ENCODE results near the gene STK25.
"Not testable (repeated sequence)": the region's sequence is repeated elsewhere in the genome, so short reads cannot be mapped to it uniquely, and the experiment has no call there.

The STK25 gene

DNA sequence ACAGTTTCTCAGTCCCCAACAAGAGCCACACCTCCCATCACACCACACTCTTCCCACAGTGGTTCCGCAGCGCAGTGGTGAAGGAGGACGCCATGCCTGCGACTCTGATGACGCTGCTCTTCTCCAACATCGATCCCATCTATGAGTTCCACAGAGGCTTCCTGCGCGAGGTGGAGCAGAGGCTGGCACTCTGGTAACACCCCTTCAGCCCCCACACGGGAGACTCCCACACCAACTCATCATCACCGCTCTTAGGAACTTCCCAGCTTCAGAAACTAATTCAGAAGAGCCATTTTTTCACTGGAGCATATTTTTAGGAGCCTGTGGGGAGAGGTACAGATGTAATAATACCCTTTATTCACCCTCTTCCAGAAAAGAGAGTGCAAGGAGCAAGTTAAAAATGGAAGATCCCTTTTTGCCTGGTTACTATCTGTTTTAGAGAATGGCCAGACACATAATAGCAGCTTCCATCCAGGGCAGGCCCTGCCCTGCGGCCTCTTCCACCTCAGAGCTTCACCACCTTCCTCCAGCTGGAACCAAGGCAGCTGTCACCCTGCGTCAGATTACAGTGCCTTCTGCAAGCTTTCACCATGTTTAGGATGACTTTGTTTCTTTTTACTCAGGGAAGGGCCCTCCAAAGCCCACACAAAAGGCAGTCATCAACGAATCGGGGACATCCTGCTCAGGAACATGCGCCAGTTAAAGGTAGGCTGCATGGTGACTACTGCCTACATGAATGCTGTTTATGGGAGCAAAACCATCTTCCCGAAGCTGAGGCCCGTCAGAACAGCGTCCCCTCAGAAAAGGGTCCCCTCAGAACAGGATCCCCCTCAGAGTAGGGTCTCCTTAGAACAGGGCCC, 44.9 kb downstream of the STK25 start:
- DNase-seq (ENCODE audit: low read depth in 2 of 2), result no peak

DNA sequence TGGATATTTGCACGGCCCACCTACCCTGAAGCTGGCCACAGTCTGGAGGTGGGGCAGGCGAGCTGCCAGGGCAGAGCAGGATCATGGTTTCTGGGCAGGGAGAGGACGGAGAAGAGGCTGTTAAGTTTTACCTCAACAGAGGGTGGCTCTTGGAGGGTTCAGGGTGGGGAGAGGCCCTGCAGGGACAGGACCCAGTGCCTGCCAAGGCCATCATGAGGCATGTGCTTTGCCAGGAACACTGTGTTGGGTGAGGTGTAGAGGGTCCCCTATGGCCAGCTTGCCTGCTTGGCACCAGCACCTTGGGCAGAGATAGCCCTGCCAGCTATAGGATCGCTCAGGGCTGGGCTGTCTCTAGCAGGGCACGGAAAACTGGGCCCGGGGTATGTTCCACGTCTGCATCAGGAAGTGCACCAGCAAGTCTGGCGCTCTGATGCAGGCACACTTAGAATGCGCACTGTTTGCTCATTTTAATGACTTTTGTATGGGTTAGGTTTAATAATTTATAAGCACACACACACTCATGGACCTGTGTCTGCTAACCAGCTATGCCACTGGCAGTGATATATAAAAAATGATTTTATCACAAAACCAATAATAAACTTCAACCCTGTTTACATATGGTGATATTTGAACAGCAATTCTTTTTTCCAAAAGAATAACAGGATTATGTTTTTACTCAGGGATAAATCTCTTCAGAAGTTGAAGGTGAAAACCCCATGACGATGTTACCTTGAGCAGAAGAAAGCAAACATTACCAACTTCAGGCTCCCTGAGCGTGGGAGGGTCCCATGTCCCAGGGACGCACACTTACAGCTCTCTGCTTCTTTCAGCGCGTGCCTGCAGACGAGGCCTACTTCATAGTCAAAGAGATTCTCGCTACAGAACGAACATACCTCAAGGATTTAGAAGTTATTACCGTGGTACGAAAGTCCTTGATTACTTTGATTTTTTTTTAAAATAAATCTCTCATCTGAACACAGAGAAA, 46.4 kb downstream of the STK25 start:
- no peak for DNase-seq (ENCODE audit: low read depth in 2 of 2)

DNA sequence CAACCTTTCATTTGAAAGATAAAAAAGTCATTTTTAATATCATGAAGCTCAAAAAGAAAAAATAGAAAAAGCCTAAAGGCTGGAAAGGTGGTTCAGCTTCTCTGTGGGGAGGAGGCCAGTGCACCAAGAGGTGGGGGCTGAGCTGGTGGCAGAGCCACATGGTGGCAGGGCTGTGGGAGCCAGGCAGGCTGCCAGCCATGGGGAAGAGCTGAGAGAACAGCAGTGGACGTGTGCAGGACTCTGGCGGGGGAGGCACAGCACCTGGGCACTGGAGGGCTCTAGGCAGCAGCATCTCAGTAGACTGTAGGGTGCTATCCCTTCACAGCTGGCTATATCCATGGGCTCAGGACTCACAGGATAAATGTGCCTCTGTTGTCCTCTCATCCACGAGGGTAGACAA, 47.8 kb downstream of the STK25 start:
- no peak for DNase-seq (ENCODE audit: low read depth in 2 of 2)

DNA sequence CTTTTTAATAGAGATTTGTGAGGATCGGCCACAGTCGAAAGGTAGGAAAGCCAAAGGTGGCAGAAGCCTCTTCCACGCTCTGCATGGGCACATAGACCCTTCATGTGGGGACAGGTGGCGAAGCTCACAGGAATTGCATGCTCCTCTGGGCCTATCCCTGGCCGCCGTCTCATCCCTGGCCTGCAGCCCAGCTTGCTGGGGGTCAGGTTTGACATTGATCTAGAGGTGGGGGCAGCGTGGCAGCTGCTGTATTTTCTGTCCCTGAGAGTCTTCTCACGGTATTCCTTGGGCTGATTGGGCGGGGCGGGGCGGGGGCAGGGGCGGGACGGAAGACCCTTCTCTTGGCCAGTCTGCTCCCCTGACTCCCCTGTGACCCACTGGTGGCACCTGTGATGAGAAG, 48.9 kb downstream of the STK25 start:
- DNase-seq (ENCODE audit: low read depth in 2 of 2), result no peak

DNA sequence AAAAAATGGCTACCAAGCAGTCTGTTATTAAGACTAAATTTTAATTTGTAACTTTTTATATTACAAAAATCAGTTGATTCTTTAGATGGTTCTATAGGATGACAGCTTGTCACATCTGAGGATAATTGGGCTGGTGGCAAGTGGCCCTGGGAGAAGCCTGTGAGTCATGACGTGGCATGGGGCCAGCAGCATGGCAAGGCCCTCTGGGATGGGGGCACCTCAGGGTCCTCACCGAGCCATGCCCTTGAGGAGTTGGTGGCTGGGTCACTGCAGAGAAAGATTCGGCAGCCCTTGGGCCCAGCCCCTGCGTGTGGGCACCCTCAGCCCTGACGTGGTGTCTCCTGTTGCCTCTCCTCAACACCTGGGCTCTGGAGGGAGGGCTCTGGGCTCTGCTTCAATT, 49.7 kb downstream of the STK25 start:
- DNase-seq (ENCODE audit: low read depth in 2 of 2), result no peak

DNA sequence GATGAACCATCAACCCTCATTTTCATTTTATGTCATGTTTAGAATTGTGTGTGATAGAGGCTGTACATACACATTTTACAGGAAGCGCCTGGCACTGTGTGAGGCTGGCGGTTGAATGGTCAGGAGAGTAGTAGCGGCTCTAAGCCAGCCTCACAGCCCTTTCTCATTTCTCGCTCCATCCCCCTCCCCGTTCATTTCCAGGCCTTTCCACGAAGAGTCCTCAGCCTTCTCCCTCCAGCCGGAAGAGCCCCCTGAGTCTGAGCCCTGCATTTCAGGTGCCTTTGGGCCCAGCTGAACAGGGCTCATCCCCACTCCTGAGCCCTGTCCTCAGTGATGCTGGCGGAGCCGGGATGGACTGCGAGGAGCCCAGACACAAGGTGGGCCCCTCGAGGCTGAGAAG, 51.8 kb downstream of the STK25 start:
- DNase-seq (ENCODE audit: low read depth in 2 of 2), result no peak

DNA sequence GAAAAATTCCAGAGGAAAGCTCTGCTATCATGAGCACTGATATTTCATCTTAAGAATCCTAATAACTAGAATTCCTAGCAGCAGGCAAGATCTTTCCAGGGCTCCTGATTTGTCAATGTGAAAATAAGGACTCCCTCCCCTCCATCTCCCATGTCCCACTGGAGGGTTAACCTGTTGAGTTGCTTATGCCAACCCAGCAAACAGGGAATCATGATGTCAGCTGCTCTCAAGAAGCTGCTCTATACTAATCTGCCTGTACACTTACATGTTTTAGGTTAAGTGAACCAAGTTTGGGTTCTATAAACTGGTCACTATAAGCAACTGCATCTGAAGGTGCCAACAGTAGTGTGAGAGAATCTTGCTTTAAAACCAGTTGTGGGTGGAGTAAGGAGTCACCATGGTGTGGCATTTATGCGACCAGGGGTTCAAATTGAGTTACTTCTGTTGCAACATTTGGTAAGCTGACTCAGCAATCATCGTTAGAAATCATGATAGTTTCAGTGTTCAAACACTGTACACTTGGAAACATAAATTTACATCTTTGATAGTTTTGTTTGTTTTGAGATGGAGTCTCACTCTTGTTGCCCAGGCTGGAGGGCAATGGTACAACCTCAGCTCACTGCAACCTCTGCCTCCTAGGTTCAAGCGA, 53.4 kb downstream of the STK25 start:
- no peak for DNase-seq (ENCODE audit: low read depth in 2 of 2)

DNA sequence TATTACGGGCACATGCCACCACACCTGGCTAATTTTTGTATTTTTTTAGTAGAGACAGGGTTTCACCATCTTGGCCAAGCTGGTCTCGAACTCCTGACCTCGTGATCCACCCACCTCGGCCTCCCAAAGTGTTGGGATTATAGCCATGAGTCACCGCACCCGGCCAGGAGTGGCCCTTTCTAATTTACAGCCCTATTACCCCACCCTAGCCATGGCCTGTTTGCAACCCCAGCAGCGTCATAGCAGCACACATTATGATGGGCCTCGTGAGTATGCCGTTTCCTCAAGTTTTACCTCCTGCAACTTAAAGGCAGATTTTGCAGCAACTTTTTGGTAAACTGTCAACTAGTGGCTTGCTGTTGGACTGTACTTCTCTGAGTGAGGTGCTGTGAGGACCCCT, 54.5 kb downstream of the STK25 start:
- not testable (repeated sequence) for DNase-seq (ENCODE audit: low read depth in 2 of 2)

DNA sequence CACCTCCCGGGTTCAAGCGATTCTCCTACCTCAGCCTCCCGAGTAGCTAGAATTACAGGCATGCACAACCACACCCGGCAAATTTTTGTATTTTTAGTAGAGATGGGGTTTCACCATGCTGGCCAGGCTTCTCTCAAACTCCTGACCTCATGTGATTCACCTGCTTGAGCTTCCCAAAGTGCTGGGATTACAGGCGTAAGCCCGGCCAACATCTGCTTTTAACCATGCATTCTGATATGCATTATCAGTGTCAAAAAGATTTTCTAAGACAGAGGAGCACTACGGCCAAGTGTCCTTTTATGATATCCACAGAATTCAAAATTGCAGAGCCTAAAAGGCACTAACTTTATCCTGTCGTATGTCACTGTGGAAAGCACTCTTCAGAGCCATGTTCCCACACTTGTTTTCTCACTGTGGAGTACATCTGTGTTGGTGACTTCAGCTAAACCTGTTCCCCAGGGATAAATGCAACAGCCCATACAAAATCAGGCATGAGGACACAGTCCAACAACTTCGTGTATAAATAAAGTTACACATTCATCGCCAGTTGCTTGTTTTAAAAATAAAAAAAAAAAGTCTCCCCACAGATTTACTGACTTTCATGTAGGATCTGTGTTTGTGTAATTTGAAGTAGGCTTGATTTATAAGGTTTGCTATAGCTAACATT, 56.4 kb downstream of the STK25 start:
- DNase-seq (ENCODE audit: low read depth in 2 of 2), result no peak

DNA sequence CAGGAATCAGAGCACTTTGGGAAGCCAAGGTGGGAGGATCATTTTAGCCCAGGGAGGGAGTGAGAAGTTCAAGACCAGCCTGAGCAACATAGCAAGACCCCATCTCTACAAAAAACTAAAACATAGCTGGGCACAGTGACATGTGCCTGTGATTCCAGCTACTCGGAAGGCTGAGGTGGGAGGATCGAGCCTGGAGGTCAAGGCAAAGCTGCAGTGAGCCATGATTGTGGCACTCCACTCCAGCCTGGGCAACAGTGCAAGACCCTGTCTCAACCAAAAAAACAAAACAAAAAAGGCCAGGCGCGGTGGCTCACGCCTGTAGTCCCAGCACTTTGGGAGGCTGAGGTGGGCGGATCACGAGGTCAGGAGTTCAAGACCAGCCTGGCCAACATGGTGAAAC, 58.3 kb downstream of the STK25 start:
- not testable (repeated sequence) for DNase-seq (ENCODE audit: low read depth in 2 of 2)

DNA sequence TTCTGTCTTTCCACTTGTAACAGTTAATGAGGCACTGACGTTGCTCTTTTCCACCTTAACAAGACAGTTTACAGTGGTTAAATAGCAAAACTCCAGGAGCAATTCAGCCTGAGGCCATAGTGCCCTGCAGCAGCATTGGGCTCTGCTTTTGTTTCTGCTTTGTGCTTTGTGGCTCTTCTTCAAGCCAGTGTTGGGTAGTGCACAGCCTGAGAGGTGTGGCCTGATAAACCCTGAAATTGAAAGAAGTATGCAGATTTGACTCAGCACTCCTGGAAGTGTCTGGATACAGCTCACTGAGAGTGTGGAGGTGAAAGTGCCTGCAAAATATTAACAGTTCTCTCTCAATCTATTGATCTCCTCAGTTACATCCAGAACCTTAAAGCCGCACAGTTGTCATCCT, 63.0 kb downstream of the STK25 start:
- no peak for DNase-seq (ENCODE audit: low read depth in 2 of 2)

DNA sequence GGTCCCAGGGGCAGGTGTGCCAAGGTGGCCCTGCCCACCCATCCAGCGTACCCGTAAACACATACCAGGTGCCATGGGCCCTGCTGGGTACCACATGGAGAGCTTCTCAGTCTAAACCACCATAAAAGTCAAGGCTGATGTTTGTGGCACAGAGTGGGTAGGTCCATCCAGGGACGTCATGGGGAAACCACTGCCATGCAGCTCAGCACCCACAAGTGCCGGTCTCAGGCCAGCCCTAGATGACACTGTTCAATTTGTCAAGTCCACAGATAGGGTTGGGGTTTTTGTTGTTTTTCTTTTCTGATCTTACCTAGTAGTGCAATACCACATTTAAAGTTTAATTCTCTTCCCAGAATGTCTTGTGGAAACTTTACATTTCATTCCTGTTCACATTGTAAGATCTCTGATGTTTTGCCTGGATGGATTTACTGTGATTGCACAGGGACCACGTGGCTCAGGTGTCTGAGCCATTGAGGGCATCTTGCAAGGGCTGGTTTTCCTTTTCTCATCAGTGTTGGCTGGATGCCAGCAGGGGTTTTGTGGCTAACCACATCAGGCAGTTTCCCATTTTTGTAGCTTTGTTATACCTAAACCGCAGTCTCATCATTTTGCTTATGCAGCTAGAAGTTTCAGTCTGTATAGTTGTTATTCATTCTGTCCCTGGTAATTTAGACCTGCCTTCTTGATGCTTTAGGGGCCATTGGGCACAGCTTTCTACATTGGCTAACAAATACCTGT, 64.7 kb downstream of the STK25 start:
- DNase-seq (ENCODE audit: low read depth in 2 of 2), result peak; percentile 78 to 80

All from activated CD8-positive, alpha-beta memory T cell treated with anti-CD3 and anti-CD28 coated beads for 4 hours (primary cell).